Osteoblast (primary cell): ENCODE results near the gene UTS2. TPM values are rescaled to one million over a fixed set of nuclear protein-coding genes. Genes with fewer than 3 reads are reported as not detected.
A peak's percentile ranks its signal among the peaks of the same experiment; 100 is the strongest.

ENCODE experiments used
- DNase-seq: peaks from one replicate; pipeline ENCODE4 v3.0.0; 2011; ENCODE audit warnings: low spot score, mixed read lengths; ENCODE audit not compliant: insufficient read length; ENCODE audit errors: missing footprints
- H2AFZ ChIP-seq: 2 replicates; pipeline ENCODE4 v1.6.0; 2011; ENCODE audit warnings: mild to moderate bottlenecking, low read length
- H3K27ac ChIP-seq: 2 replicates; pipeline ENCODE4 v1.5.1; 2011; ENCODE audit warnings: mild to moderate bottlenecking, low read depth, low read length, moderate library complexity
- H3K27me3 ChIP-seq: 2 replicates; pipeline ENCODE4 v1.6.0; 2012; ENCODE audit warnings: mild to moderate bottlenecking, control low read depth, inconsistent platforms, low read length, moderate library complexity; ENCODE audit not compliant: insufficient read depth
- H3K36me3 ChIP-seq: 2 replicates; pipeline ENCODE4 v1.5.1; 2011; ENCODE audit warnings: mild to moderate bottlenecking, low read length, control low read depth, moderate library complexity; ENCODE audit not compliant: insufficient read depth
- H3K4me1 ChIP-seq: 2 replicates; pipeline ENCODE4 v1.5.1; 2011; ENCODE audit warnings: mild to moderate bottlenecking, low read length, control low read depth, moderate library complexity; ENCODE audit not compliant: insufficient read depth
- H3K4me2 ChIP-seq: 2 replicates; pipeline ENCODE4 v1.6.0; 2011; ENCODE audit warnings: mild to moderate bottlenecking, low read length; ENCODE audit not compliant: insufficient read depth
- H3K4me3 ChIP-seq: fragments of 200-600 bp; sonication (generic); 3 replicates; pipeline ENCODE4 v1.5.1; 2012; ENCODE audit warnings: mild to moderate bottlenecking, low read length, inconsistent platforms; ENCODE audit not compliant: insufficient read depth
- H3K79me2 ChIP-seq: 2 replicates; pipeline ENCODE4 v1.6.0; 2012; ENCODE audit warnings: mild to moderate bottlenecking, low read length, control low read depth, inconsistent platforms; ENCODE audit not compliant: insufficient read depth
- H3K9me3 ChIP-seq: 2 replicates; pipeline ENCODE4 v1.5.1; 2011; ENCODE audit warnings: low read depth, low read length, control low read depth
- H4K20me1 ChIP-seq: 2 replicates; pipeline ENCODE4 v1.6.0; 2012; ENCODE audit warnings: mild to moderate bottlenecking, low read length, control low read depth; ENCODE audit not compliant: insufficient read depth
- CTCF ChIP-seq: IDR thresholded peaks from 2 replicates; pipeline ENCODE4 v1.5.1; 2011; ENCODE audit warnings: mild to moderate bottlenecking, low read depth, low read length, moderate library complexity; ENCODE audit errors: extremely low read depth
- total RNA-seq: library from RNA; depleted of rRNA; stranded (reverse); fragments of >200 nt; gene quantifications from 2 replicates; pipeline ENCODE4 v1.2.3, GENCODE V29; 2012

The UTS2 gene
- total RNA-seq, 1 donor, result under 0.01 TPM

GRCh38 chr1:7878027-7878426 is 25.2 kb upstream of the UTS2 start:
- Histone ChIP-seq H4K20me1 (no peaks in the 10 kb centered on the region), H3K4me2 (no peak overlapping the region), H3K4me1 (no peaks in the 10 kb centered on the region), H2AFZ (no peak overlapping the region), H3K27me3 (no peaks in the 10 kb centered on the region), H3K27ac (no peak overlapping the region), H3K36me3 (no peaks in the 10 kb centered on the region), H3K9me3 (no peaks in the 10 kb centered on the region), H3K79me2 (no peaks in the 10 kb centered on the region), H3K4me3 (no peak overlapping the region)
- DNase-seq, result no peak
- no peak for TF ChIP-seq CTCF

GRCh38 chr1:7873801-7874795 is 21.2 kb upstream of the UTS2 start:
- Histone ChIP-seq H3K4me2 (no peak overlapping the region), H3K27ac (no peak overlapping the region), H3K79me2 (no peaks in the 10 kb centered on the region), H3K9me3 (no peaks in the 10 kb centered on the region), H3K27me3 (no peaks in the 10 kb centered on the region), H2AFZ (no peak overlapping the region), H3K4me3 (no peak overlapping the region), H3K4me1 (no peaks in the 10 kb centered on the region), H4K20me1 (no peaks in the 10 kb centered on the region), H3K36me3 (no peaks in the 10 kb centered on the region)
- DNase-seq, result peak; percentile 38
- TF ChIP-seq CTCF, result no peak

GRCh38 chr1:7871136-7871535 is 18.3 kb upstream of the UTS2 start:
- Histone ChIP-seq H3K9me3 (no peaks in the 10 kb centered on the region), H3K27me3 (no peaks in the 10 kb centered on the region), H3K4me3 (no peak overlapping the region), H4K20me1 (no peaks in the 10 kb centered on the region), H3K27ac (no peak overlapping the region), H3K36me3 (no peaks in the 10 kb centered on the region), H3K79me2 (no peaks in the 10 kb centered on the region), H3K4me1 (no peaks in the 10 kb centered on the region), H3K4me2 (no peak overlapping the region), H2AFZ (no peak overlapping the region)
- DNase-seq, result peak; percentile 34
- no peak for TF ChIP-seq CTCF

- Histone ChIP-seq H3K79me2 (no peaks in the 10 kb centered on the region), H2AFZ (no peak overlapping the region), H3K27me3 (no peaks in the 10 kb centered on the region), H3K36me3 (no peaks in the 10 kb centered on the region), H3K27ac (no peak overlapping the region), H4K20me1 (no peaks in the 10 kb centered on the region), H3K4me3 (no peak overlapping the region), H3K4me2 (no peak overlapping the region), H3K4me1 (no peaks in the 10 kb centered on the region), H3K9me3 (no peaks in the 10 kb centered on the region)
- TF ChIP-seq CTCF, result no peak
- DNase-seq, result peak; percentile 3
These were observed 16.5 kb upstream of the UTS2 start for GRCh38 chr1:7869136-7869920.
